PC-3 (cell line): ENCODE data around the gene RBPJ.

Experiments used
- EZH2 ChIP-seq: fragments of 300-600 bp; sonication (generic); IDR thresholded peaks from one replicate; pipeline ENCODE4 v1.6.1; 2017; ENCODE audit warnings: antibody characterized with exemption, mild to moderate bottlenecking, low read length; ENCODE audit not compliant: unreplicated experiment
- TF ChIP-seq, protein P1 (sequence below): fragments of 300-600 bp; sonication (generic); conservative IDR thresholded peaks from 2 replicates; pipeline ENCODE4 v1.5.1; 2017; ENCODE audit warnings: antibody characterized with exemption, low read depth, mild to moderate bottlenecking, low read length

DNA sequence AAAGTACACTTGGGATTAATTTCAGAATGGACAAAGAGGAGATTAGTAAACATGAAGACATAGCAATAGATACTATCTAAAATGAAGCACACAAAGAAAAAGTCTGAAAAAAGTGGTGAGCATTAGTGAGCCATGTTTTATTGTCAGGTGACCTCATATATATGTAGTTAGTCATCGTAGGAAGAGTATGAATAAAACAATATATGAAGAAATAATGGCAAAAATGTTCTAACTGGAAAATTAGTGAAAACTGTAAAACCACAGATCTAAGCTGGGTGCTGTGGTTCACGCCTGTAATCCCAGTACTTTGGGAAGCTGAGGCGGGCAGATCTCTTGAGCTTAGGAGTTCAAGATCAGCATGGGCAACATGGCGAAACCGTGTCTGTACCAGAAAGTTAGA, 67.9 kb downstream of the RBPJ start:
- TF ChIP-seq, protein P1, sequence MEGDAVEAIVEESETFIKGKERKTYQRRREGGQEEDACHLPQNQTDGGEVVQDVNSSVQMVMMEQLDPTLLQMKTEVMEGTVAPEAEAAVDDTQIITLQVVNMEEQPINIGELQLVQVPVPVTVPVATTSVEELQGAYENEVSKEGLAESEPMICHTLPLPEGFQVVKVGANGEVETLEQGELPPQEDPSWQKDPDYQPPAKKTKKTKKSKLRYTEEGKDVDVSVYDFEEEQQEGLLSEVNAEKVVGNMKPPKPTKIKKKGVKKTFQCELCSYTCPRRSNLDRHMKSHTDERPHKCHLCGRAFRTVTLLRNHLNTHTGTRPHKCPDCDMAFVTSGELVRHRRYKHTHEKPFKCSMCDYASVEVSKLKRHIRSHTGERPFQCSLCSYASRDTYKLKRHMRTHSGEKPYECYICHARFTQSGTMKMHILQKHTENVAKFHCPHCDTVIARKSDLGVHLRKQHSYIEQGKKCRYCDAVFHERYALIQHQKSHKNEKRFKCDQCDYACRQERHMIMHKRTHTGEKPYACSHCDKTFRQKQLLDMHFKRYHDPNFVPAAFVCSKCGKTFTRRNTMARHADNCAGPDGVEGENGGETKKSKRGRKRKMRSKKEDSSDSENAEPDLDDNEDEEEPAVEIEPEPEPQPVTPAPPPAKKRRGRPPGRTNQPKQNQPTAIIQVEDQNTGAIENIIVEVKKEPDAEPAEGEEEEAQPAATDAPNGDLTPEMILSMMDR, result no peak
- no peak for TF ChIP-seq EZH2
